ENCODE measurements around the gene RERG.

Gene RERG

DNA sequence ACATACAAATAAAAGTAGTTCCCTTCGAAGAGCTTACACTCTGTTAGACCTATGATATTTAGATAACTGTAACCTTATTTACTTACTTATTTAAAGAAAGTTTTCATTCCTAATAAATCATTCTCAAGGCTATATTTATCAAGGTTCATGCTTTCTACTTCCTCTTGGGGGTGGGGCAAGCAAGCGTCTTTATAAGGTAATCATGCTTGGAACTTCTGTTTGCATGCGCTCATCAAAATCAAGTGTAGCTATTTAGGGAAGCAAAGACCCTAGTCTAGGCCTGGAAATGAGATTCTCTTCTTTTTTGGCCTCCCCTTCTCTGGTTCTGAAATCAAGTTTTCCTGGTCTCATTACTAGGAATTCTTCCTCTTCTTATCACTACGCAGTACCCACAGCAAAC lies 766 bp downstream of the RERG start:
- no peak for DNase-seq (ENCODE audit: low read depth in 1 of 2, low spot score in 1 of 2)

DNA sequence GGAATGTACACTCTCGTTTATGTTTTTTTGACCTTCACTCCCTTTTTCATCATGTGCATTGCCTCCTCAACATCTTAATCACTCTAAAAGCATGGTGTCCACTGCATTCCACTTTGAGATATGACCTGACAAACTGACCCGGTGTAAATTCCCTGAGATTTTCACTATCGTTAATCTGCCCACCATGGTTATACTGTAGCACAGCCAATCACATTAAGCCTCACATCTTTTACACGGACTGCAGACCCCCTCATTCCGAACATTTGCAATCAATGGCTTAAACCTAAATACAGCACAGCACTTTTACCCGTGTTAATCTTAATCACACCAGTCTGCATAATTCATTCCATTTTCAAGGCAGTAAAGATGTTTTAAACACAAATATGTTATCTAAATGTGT lies 2.4 kb downstream of the RERG start:
- DNase-seq (ENCODE audit: low read depth in 1 of 2, low spot score in 1 of 2) = no peak

DNA sequence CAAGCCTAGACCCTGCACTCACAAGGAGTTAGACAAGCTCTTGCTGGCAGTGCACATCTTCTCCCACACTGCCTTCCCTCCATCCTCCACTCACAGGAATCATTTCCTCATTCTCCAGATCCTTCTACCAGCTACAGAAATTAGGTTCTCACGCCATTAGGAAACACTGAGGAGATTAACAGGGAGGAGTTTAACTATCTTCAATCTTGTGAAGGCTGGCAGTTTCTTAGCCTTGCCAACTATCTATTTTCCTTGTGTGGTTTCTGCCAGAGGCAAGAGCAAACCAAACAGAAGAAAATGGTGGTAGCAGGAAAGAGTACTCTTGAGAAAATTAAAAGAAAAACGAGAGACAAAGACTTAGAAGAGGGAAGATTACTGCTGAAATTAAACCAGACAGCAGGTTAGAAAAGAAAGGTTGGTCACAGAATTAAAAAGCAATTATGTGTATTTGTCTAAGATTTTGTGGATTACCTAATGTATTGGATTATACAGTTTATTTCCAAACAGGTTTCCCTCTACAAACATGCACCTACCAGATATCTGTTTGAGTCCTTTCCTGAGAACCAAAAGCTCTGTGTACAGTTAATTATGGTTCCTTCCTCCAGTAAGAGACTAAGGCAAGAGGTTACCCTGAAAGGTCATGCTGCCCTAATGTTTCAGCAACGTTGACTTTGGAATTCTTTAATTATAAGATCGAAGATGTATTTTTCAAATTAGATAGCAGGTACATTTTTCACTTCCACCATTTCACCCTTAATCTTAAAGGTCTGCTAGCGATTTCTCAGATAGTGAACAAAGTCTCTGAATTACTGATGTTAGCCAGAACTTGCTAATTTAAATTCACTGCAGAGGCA lies 5.0 kb downstream of the RERG start:
- no peak for DNase-seq (ENCODE audit: low read depth in 1 of 2, low spot score in 1 of 2)

DNA sequence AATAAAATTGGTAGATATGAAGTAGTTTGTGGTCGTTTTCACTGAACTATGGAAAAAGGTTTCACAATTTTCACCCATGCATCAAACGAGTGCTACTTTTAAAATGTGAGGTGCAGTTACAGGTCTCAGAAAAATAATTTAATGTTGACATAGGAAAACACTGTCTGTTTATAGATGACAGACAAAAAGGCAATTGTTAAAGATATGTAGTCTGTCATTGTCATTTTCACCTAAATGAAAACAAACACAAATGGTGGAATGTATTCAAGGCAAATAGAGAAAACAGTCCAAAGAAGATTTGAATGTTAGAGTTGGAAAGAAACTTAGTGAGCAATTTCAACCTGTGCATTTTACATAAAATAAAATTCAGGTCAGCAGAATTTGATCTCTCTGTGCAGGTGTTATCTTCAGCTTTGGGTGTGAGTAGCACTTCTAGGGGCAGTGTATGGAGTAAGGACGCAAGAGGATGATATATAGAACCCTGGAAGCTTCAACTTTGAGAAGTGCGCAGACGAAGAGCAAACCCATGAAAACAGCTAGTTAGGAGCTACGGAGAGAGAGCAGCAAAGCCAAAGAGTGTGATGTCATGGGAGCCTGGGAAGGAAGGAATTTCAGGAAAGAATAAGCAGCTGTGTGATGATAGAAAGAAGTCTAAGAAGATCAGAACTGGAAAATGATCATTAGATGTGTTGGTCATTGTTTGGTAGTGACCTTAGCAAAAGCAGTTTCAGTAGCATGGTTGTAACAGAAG lies 6.2 kb downstream of the RERG start:
- DNase-seq (ENCODE audit: low read depth in 1 of 2, low spot score in 1 of 2) = no peak

DNA sequence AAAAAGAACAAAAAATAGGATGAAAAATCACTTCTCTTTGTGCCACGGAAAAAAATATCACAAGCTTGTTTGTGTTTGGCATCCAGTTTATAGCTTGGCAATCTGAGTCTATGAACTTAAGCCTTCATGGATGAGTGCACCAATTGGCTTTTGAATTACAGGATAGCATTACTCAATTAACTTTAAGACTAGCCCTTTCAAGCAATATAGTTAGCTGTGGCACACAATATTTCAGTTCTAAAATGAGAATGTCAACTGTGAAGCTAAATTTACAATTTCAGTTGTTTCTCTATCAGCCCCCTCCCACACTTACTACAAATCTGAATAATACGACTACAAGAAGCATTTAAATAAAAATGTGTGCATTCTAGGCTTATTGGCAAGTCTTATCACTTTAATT lies 8.3 kb downstream of the RERG start:
- no peak for DNase-seq (ENCODE audit: low read depth in 1 of 2, low spot score in 1 of 2)

DNA sequence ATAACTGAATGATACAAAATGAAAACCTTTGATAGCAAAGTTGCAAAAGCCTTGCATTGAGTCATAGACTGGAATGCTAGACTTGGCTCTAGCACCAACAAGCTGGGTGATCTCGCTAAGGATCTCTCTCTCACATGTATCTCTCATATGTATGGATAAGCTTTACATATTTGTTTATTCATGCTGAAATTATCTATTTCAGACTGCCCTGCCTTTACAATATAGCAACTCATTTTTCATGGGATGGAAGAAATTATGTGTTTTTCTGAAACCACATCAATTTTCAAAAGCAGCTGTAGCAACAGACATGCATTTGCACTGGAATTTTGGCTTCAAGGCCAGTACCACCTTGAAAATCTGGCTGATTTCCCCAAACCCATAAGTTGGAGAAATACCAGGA lies 11.4 kb downstream of the RERG start:
- DNase-seq (ENCODE audit: low read depth in 1 of 2, low spot score in 1 of 2) = no peak

DNA sequence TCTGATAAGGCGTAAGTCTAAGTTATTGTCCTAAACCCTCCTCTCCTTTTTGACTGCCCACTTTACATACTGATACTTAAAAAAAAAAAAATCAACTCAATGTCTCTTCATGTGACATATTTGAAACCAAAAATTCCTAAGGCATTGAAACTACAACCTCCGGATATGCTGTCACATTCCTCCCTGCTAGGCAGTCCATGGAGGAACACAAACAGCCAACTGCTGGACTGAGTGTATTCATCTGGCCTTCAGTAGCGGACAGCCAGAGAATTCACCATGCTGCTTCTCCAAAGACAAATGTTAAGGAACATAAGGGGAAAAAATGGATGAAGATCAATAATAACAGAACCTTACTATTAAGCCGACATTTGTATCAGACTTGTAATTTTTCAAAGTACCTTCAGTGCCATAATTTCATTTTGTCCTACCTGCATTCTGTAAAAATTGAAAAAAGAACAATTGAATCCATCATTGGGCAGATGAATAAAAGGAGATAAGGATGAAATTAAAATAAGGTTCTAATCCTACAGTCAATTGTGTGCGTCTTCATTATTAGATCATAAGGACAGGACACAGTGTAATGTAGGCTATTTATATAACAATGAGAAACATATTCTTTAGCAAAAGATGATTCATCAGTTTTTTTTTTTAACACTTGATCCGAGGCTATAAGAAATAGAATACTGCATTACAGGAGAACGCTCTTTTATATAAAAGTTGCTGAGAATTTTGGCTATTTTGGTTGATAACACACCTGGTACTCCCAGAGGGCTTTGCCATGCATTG lies 12.2 kb downstream of the RERG start:
- no peak for DNase-seq (ENCODE audit: low read depth in 1 of 2, low spot score in 1 of 2)

DNA sequence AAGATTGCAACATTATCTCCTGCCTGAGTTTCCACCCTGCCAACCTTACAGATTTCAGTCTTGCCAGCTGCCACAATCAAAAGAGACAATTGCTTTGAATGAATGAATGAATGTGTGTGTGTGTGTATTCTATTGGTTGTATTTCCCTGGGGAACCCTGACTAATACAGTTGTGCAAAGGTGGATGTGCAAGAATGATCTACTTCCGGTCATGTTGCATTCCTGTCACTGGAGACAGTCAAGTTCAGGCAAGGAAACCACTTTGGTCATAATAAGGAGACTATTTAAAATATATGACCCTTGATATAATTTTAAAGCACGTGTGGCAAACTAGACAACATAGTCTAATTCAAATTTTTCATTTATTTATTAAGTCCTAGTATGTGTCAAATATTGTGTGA lies 13.1 kb downstream of the RERG start:
- no peak for DNase-seq (ENCODE audit: low read depth in 1 of 2, low spot score in 1 of 2)

DNA sequence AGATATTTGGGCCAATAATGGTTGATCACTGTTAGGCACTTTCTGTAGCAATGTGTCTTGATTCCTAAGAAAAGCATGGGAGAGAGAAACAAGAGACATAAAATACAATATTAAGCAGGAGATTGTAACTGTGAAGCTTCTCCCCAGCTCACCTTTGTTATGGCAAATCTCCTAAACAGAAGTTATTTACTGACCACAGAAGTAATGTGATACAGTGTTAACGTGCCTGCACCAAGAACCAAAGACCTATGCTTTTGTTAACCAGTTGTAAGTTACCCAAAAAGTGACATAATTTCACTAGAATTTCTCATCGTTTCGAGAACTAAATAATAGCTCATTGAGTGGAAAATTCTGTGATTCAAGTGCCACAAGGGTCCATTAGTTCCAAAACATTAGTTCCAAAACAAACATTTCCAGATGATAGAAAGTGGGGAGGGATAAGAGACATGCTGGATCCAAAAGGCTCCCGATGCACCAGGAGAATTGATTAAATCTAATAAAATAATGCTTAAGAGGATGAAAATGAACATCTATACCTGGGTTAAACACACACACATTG lies 14.3 kb downstream of the RERG start:
- no peak for DNase-seq (ENCODE audit: low read depth in 1 of 2, low spot score in 1 of 2)

DNA sequence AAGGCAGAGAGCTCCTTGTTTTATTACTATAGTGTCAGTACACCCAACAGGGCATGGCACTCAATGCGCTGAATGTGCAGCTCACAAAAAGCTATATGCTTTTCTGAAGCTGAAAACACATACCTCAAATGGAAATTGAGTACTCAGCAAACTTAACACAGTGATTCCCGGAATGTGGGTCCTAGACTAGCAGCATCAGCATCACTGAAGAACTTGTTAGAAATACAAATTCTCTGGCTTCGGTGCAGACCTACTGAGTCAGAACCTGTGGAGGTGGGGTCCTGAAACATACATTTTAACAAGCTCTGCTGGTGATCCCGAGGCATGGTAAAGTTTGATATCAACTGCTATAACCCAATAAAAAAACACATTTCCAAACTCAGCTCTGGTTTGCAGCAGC lies 14.9 kb downstream of the RERG start:
- no peak for DNase-seq (ENCODE audit: low read depth in 1 of 2, low spot score in 1 of 2)

DNA sequence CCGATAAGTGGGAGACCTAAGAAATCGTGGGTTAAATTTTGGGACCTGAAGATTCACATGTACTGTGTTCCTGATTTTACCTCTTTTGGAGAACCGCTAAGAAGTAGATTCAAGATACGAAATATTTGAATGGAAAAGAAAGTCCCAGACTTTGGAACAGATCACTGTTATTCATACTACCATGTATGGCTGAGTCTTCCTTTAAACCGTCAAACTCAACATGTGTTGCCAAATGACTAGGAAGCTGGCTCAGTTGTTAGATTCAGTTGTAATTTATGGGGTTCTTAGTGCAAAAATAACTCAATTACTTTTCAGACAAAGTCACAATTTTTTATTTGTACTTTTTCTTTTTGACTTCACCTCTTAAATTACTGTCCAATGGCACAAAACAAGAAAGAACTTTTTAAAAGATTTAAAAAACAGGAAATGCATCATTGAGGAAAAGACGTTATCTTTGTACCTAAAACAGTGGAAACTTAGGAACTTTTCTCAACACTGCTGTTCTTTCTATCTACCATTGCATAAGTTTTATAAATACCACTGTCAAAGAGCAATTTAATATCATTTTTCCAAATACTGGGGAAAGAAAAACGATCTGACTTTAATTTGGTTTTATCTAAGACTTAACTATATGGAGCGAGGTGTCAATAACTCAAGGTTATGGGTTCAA lies 15.7 kb downstream of the RERG start:
- DNase-seq (ENCODE audit: low read depth in 1 of 2, low spot score in 1 of 2) = no peak

DNA sequence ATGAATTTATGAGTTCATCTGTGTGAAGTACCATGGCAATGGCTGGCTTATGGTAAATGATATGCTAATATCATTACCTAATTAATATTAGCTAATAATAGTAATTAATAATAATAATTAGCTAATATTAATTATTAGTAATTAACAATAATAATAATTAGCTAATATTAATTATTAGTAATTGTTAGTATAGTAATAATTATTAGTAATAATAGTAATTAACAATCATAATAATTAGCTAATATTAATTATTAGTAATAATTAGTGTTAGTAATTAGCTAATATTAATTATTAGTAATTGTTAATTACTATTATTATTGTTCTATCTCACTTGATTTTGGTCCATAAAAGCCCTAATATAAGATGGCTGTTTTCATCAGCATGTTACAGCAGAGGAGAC lies 19.8 kb downstream of the RERG start:
- no peak for DNase-seq (ENCODE audit: low read depth in 1 of 2, low spot score in 1 of 2)

DNA sequence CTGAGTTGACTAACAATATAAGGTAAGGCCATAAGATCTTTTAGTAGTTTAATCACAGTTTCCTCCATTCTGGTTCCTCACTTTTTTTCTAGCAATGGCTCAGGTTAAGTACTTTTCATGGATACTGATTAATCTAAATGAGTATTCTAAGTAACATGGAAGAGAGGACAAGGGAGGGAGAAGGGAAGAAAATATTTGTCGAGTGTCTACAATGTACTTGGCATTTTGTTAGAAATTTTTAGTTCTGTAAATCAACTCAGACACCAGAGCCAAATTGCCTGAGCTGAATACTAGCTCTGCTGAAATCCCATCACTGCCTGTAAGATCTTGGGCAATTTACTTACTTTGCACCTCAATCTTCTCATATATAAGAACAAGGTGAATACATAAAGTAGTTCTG lies 20.2 kb downstream of the RERG start:
- no peak for DNase-seq (ENCODE audit: low read depth in 1 of 2, low spot score in 1 of 2)

DNA sequence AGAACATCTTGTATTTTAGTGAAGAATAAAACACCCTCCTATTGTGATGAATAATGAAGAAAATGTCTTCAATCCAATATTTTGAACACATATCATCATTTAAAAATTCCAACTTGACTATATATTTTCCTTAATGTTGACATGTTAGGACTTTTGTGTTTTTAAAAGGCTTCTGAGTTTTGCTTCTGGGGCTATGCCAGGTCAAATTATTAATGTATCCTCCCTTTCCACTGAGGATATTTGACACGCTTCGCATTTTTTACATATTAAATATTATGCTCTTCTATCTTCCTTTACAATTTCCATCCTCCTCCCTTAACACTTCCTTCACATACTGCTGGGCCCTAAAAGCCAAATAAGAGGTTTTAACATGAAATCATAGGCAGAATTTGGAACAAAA lies 20.6 kb downstream of the RERG start:
- DNase-seq (ENCODE audit: low read depth in 1 of 2, low spot score in 1 of 2) = no peak

DNA sequence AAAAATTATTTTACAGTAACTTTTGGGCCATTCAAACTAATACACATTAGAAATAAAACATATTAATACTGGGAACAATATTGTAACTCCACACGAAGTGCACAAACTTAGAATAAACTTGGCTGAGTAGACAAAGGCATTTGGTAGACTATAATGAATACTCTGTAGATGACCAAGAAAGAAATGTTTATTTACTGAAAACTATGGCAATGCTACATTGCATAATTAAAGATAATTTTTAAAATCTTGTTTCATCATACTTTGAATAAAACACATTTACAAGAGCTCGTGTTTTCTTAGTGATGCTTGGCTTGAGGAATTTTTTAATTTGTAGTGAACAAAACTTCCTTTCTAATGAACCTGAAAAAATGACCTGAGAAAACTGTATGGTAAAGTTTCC lies 21.3 kb downstream of the RERG start:
- no peak for DNase-seq (ENCODE audit: low read depth in 1 of 2, low spot score in 1 of 2)

DNA sequence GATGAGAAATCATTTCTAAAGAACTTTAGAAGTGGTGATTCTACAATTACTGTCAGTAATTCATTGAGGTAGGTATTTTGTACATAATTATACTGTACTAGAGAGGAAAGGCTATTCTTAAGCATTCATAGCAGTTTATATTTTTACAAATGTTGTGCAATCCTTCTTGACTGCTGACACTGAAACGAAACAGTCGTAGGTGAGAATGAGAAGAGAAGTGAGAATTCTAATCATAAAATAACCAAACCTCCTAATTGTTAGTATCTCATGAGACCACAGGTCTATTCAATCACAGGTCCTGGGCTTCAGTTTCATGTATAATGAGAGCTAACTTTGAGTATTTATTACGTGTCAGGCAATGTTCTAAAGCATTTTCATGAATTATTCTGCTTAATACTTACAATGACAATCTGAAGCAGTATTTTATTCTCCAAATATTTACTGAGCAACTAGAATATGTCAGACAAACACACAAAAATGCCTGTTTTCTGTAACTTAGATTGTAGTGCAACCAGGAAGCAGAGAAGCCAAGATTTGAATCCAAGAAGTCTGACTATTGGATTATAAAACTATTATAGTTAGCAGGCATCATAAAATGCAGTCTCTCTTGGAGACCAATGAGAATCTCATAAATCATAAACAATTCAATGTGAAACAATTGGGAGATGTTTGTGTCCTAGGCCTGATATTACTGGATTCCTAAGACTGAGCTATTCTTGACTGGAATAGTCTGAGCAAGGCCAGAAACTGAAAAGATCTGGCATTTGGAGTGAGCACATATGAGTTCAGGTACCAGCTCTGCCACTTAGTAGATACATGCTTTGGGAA lies 24.3 kb downstream of the RERG start:
- no peak for DNase-seq (ENCODE audit: low read depth in 1 of 2, low spot score in 1 of 2)

DNA sequence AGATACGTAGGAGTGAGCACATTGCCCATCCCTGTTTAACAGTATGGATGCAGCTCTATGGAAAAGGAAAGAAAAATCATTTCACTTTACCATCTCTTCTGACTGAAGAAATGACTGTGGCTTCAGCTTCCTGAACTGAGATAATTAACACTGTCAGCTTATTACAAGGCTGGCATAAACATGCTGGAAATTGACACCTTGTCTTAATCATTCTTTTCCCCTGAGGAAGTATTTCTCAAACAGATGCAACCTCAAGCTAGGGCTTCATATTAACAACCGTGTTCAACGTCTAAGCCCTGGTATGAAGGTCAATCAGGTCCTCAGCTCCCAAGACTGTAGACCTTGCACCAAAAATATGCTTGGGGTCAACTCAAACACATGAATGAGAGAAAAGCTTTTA lies 25.0 kb downstream of the RERG start:
- DNase-seq (ENCODE audit: low read depth in 1 of 2, low spot score in 1 of 2) = no peak

DNA sequence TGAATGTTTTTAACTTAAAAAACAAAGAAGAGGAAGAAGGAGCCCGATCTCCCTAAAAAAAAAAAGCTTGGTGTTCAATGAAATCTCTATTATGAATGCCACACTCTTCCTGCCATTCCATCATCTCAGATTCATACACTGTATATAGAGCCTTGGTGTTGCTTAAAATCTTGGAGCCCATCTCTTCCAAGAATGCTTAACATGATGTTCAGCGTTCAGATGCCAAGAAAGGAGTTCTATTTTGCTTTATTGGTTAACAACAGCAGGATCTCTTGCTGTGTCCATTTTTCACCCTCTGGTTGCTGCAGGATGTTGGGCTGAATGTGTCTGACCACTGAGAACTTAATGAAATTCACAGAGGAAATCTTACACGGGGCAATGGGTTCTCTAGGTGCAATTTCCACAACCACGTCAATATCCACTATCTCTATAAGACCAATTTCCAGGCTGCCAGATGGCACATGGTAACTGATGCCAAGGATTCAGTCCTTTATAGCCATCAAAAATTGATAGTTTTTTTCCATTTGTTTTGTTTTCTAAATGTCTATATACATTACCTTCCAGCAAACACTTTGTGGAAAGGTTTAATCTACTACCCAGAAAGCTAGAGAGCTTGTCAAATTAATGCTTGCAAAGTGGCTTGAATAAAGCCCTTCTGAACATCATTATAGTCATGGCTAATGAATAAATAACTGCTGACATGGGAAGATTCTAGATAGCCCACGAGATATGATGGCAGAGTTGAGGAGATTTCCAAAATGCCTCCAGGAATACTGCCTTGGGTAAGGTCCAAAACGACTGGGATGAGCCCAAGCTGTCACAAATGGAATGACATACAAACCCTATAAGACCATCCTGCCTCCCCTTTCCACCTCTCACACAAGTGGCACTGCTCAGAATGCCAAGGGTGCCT lies 26.5 kb downstream of the RERG start:
- no peak for DNase-seq (ENCODE audit: low read depth in 1 of 2, low spot score in 1 of 2)

DNA sequence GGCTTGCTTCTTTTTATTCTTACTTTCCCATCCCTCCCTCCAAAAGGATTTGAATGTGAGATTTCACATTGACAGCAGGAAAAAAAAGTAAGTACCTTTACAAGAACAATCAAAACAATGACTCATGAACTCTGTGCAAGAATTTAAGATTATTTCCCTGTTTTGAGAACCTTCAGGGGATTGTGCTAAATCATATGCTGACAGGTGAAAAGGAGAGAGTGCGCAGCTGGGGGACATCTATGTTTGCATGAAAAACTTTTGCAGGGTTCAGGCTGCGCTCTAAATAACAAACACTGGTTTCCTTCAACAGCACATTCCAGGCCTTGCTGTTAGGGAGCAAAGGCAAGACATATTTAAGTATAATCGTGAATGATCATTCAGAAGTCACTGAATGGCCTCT lies 27.3 kb downstream of the RERG start:
- DNase-seq (ENCODE audit: low read depth in 1 of 2, low spot score in 1 of 2) = no peak
